Dendritic cell treated with granulocyte-macrophage colony-stimulating factor and Interleukin-4, amounts not matched to agents 40 ng/mL and 50 ng/mL, for 4 days (primary cell): ENCODE data around the gene KLRG1.

Experiments used
- H3K27ac Mint-ChIP-seq: one replicate; pipeline ENCODE4 v1.8.0; 2022; ENCODE audit warnings: mild to moderate bottlenecking, mixed read lengths
- H3K27me3 Mint-ChIP-seq: one replicate; pipeline ENCODE4 v1.8.0; 2022; ENCODE audit warnings: mild to moderate bottlenecking, mixed read lengths
- H3K36me3 Mint-ChIP-seq: one replicate; pipeline ENCODE4 v1.8.0; 2022; ENCODE audit warnings: low read depth, mixed read lengths
- H3K4me1 Mint-ChIP-seq: one replicate; pipeline ENCODE4 v1.8.0; 2022; ENCODE audit warnings: low read depth, mixed read lengths
- H3K4me3 Mint-ChIP-seq: one replicate; pipeline ENCODE4 v1.8.0; 2022; ENCODE audit warnings: mild to moderate bottlenecking, moderate library complexity, mixed read lengths
- H3K9me3 Mint-ChIP-seq: one replicate; pipeline ENCODE4 v1.8.0; 2022; ENCODE audit warnings: mixed read lengths
- intact Hi-C: fragments of 100-400 bp; cut with micrococcal nuclease; formaldehyde crosslinking; loops from one replicate; pipeline ENCODE4 v1.15.0; 2022

KLRG1 gene

DNA sequence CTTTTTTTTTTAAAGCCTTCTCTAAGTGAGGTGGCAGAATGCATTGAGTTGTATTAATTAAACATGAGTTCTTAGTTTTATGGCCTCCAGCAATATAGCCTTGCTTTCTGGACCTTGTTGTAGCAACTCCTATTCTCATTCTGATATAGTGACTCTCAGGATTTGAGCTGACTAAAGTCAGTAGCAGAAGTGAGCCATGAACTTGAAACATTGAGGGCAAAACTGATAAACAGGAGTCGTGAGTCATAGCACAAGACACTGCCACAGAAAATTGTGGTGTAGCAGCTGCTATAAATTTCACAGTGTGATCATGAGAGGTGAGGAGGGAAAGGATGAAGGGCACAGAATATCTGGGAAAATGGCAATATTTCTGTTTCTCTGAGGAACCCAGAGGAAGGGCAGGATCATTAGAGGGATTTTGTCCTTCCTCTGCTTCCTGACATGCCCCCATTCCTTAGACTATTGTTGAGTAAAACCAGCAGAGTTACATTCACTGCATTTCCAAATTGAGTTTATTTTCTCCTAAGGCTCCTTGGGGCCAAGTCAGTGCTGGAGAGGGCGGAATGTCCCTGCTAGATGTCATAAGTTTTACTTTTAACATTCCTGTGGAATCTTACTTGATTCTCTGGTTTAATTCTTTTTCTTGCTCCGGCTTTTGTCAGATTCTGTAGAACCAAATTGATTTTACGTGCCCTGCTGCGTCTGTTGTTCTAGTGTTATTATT, 7.5 kb downstream of the KLRG1 start:
- no peaks in the 10 kb centered on the region for H3K36me3 Mint-ChIP-seq
- peak overlapping the region; percentile 61 for H3K27ac Mint-ChIP-seq
- no peak overlapping the region for H3K4me3 Mint-ChIP-seq
- no peaks in the 10 kb centered on the region for H3K9me3 Mint-ChIP-seq
- peaks cover 34% of the 10 kb centered on the region for H3K4me1 Mint-ChIP-seq
- intact Hi-C loops = no loop called here
- H3K27me3 Mint-ChIP-seq = no peaks in the 10 kb centered on the region

GRCh38 chr12:9001233-9001632, 11.9 kb downstream of the KLRG1 start:
- Mint-ChIP-seq H3K4me1 (peaks cover 20% of the 10 kb centered on the region), H3K36me3 (no peaks in the 10 kb centered on the region), H3K27ac (no peak overlapping the region), H3K4me3 (no peak overlapping the region), H3K9me3 (no peaks in the 10 kb centered on the region), H3K27me3 (no peaks in the 10 kb centered on the region)
- intact Hi-C loops = no loop called here

DNA sequence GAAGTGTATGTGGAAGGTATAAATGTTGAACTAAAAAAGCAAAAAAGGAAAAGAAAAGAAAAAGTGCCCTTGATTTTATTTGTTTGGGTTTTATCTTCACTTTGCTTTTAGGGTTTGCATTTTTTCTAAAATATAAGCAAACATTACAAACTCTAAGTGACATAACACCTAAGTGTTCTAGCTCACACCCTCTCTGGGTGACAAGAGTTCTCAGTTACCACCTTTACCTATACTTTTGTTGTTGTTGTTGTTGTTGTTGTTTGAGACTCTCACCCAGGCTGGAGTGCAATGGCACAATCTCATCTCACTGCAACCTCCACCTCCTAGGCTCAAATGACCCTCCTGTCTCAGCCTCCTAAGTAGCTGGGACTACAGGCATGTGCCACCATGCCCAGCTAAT, 13.0 kb downstream of the KLRG1 start:
- Mint-ChIP-seq H3K36me3 (no peaks in the 10 kb centered on the region), H3K4me3 (no peak overlapping the region), H3K9me3 (no peaks in the 10 kb centered on the region), H3K27ac (no peak overlapping the region), H3K27me3 (no peaks in the 10 kb centered on the region), H3K4me1 (peaks cover 12% of the 10 kb centered on the region)
- intact Hi-C loops = no loop called here

- no peak overlapping the region for H3K27ac Mint-ChIP-seq
- intact Hi-C loops = no loop called here
Measured at GRCh38 chr12:9022592-9022991, 33.2 kb downstream of the KLRG1 start.

GRCh38 chr12:9024512-9024911, 35.2 kb downstream of the KLRG1 start:
- Mint-ChIP-seq H3K27ac (no peak overlapping the region), H3K36me3 (no peaks in the 10 kb centered on the region), H3K27me3 (no peaks in the 10 kb centered on the region), H3K4me1 (no peaks in the 10 kb centered on the region), H3K4me3 (no peak overlapping the region), H3K9me3 (no peaks in the 10 kb centered on the region)
- intact Hi-C loops = no loop called here

More at GRCh38 chr12:9022592-9022991, 33.2 kb downstream of the KLRG1 start:
- Mint-ChIP-seq H3K4me1 (no peaks in the 10 kb centered on the region), H3K27me3 (no peaks in the 10 kb centered on the region), H3K4me3 (no peak overlapping the region), H3K9me3 (peaks cover 10% of the 10 kb centered on the region), H3K36me3 (no peaks in the 10 kb centered on the region)

DNA sequence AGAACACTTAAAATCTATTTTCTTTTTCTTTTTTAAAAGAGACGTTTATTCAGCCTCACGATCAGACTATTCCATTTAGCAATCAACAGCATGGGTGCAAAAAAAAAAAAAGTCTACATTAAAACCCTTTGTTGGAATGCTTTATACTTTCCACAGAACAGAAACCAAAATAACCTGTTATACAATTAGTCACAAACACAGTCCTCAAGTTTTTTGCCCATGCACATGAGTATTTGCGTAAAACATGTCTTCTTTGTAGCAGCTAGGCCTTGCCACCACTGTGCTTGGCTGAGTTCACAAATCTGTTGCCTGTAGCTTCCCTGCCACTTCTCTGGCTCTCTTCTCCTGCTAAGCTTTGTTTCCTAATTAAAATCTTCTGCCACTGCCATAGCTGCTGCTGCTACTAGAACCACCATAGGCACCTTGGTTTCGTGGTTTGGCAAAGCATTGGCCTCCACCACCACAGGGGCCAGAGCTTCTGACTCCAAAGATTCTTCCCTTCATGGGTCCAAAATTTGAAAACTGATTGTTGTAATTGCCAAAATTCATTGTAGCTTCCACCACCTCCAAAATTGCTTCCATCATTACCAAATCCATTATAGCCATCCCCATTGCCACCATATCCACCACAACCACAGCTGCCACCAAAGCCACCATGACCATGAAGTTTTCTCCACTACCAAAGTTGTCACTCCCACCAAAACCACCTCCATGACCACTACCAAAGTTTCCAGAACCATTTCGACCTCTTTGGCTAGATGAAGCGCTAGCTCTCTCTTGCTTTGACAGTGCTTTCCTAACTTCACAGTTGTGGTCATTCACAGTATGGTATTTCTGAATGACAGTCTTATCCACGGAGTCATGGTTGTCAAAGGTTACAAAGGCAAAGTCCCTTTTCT, 38.1 kb downstream of the KLRG1 start:
- no peak overlapping the region for H3K4me3 Mint-ChIP-seq
- intact Hi-C loops = no loop called here

GRCh38 chr12:9030776-9031175, 41.4 kb downstream of the KLRG1 start:
- intact Hi-C loops = no loop called here
- H3K27ac Mint-ChIP-seq = peak overlapping the region; percentile 20
- H3K36me3 Mint-ChIP-seq = no peaks in the 10 kb centered on the region
- no peaks in the 10 kb centered on the region for H3K27me3 Mint-ChIP-seq
- no peak overlapping the region for H3K4me3 Mint-ChIP-seq
- peaks cover 8% of the 10 kb centered on the region for H3K4me1 Mint-ChIP-seq
- no peaks in the 10 kb centered on the region for H3K9me3 Mint-ChIP-seq

More for the DNA sequence above, 38.1 kb downstream of the KLRG1 start:
- Mint-ChIP-seq H3K27ac (no peak overlapping the region), H3K36me3 (no peaks in the 10 kb centered on the region), H3K9me3 (no peaks in the 10 kb centered on the region), H3K27me3 (no peaks in the 10 kb centered on the region), H3K4me1 (peaks cover 1% of the 10 kb centered on the region)

GRCh38 chr12:9032202-9032964, 43.0 kb downstream of the KLRG1 start:
- H3K9me3 Mint-ChIP-seq = no peaks in the 10 kb centered on the region
- H3K27ac Mint-ChIP-seq = peak overlapping the region; percentile 25
- no peaks in the 10 kb centered on the region for H3K27me3 Mint-ChIP-seq
- H3K4me1 Mint-ChIP-seq = peaks cover 8% of the 10 kb centered on the region
- no peaks in the 10 kb centered on the region for H3K36me3 Mint-ChIP-seq
- no peak overlapping the region for H3K4me3 Mint-ChIP-seq
- intact Hi-C loops = no loop called here

- Mint-ChIP-seq H3K4me1 (peaks cover 8% of the 10 kb centered on the region), H3K27ac (peak overlapping the region; percentile 25), H3K4me3 (no peak overlapping the region), H3K36me3 (no peaks in the 10 kb centered on the region), H3K9me3 (no peaks in the 10 kb centered on the region), H3K27me3 (no peaks in the 10 kb centered on the region)
- intact Hi-C loops = no loop called here
Measured at GRCh38 chr12:9033265-9033887, 44.0 kb downstream of the KLRG1 start.

DNA sequence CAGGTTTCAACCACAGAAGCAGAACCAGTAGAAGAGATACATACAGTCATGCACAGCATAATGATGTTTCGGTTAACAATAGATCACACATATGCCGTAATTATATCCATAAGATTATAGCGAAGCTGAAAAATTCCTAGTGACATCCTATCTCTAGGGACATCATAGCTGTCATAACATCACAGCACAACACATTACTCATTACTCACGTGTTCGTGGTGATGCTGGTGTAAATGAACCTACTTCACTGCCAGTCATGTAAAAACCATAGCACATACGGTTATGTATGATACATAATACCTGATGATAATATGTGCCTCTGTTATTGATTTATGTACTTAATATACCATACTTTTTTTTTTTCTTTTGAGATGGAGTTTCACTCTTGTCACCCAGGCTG, 44.7 kb downstream of the KLRG1 start:
- Mint-ChIP-seq H3K27ac (no peak overlapping the region), H3K4me3 (no peak overlapping the region), H3K4me1 (peaks cover 8% of the 10 kb centered on the region), H3K9me3 (no peaks in the 10 kb centered on the region), H3K27me3 (no peaks in the 10 kb centered on the region), H3K36me3 (no peaks in the 10 kb centered on the region)
- intact Hi-C loops = no loop called here

DNA sequence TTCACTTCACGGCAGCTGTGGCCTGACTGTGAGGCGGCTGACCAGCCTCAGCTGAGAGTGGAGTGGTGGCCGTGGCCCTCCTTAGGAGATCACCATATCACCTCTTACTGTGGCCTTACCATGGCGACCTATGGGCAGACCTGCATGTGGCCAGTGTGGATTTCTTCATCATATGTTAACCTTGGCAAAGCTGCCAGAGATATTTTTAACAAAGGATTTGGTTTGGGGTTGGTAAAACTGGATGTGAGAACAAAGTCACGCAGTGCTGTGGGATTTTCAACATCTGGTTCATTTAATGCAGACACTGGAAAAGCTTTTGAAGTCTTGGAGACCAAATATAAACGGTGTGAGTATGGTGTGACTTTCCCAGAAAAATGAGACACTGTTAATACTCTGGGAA, 46.9 kb downstream of the KLRG1 start:
- Mint-ChIP-seq H3K27me3 (peaks cover 3% of the 10 kb centered on the region), H3K9me3 (no peaks in the 10 kb centered on the region), H3K36me3 (no peaks in the 10 kb centered on the region), H3K27ac (no peak overlapping the region), H3K4me3 (no peak overlapping the region), H3K4me1 (peaks cover 8% of the 10 kb centered on the region)
- intact Hi-C loops = loop anchor here (5.0 kb wide), 1 partner anchor 259 kb away; no protein-coding TSS in a partner anchor

DNA sequence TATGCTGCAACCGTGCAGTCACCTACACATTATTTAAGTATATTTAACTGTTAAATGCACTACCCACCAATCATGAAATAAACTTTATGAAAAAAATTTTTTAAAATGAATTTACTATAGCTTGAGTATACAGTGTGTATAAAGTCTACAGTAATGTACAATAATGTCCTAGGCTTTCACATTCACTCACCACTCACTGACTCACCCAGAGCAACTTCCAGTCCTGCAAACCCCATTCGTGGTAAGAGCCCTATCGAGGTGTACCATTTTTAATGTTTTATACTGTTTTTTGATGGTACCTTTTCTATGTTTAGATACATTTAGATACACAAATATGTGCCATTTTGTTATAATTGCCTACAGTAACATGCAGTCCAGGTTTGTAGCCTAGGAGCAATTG, 48.1 kb downstream of the KLRG1 start:
- intact Hi-C loops = loop anchor here (5.0 kb wide), 1 partner anchor 260 kb away; no protein-coding TSS in a partner anchor
- no peaks in the 10 kb centered on the region for H3K36me3 Mint-ChIP-seq
- H3K9me3 Mint-ChIP-seq = no peaks in the 10 kb centered on the region
- H3K27ac Mint-ChIP-seq = no peak overlapping the region
- H3K4me3 Mint-ChIP-seq = no peak overlapping the region
- peaks cover 3% of the 10 kb centered on the region for H3K27me3 Mint-ChIP-seq
- H3K4me1 Mint-ChIP-seq = peaks cover 6% of the 10 kb centered on the region

GRCh38 chr12:9039397-9039977, 50.1 kb downstream of the KLRG1 start:
- Mint-ChIP-seq H3K9me3 (no peaks in the 10 kb centered on the region), H3K36me3 (no peaks in the 10 kb centered on the region), H3K27ac (no peak overlapping the region), H3K4me1 (no peaks in the 10 kb centered on the region), H3K27me3 (peaks cover 4% of the 10 kb centered on the region), H3K4me3 (no peak overlapping the region)
- intact Hi-C loops = loop anchor here (1.0 to 5.0 kb wide), 2 partner anchors 88 to 262 kb away; no protein-coding TSS in a partner anchor
